Forelimb muscle (tissue), 1 donor: ENCODE measurements around the gene DYNC1H1. TPM values are rescaled to one million over a fixed set of nuclear protein-coding genes. Genes with fewer than 3 reads are reported as not detected.

Experiments
- DNase-seq: peaks from one replicate; pipeline ENCODE4 v3.0.0-alpha.2; 2013; ENCODE audit warnings: low read depth
- polyA plus RNA-seq: library from polyadenylated mRNA; unstranded; fragments of 120-200 nt; gene quantifications from one replicate; pipeline ENCODE4 v1.2.1, GENCODE V29; 2013; ENCODE audit not compliant: insufficient read length

Gene DYNC1H1
- polyA plus RNA-seq, 1 donor, result 229 TPM

DNA sequence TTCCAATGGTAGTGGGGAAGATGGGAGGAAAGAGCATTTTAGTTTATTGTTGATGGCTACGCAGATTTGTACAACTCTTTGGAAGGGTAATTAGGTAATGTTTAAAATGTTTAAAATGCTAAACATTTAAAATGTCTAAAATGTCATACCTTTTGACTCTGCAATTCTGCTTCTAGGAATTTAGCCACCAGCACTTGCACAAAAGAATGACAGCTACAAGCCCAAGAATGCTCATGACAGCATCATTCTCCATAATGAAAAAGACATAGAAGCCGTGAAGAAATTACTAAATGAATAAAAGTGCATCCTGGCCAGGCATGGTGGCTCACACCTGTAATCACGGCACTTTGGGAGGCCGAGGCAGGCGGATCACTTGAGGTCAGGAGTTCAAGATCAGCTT is 19.9 kb upstream of the DYNC1H1 start:
- no peak for DNase-seq

DNA sequence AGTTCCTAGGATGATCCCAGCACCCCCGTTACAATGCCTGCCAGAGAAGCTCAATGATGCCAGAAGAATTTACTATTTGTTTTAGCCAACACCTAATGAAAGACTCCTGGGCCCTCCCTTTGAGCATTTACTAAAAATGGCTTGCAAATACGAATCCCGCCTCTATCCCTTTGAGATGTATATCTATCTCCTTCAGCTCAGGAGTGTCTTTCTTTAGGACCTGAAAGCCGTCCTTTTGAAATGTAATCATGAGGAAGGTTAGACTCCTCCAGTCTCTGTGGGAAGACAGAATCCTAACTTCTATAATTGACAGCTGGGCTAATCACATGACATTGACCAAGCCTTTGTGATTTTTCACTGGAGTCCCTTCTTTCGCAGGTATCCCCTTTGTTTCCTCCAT is 19.2 kb upstream of the DYNC1H1 start:
- no peak for DNase-seq

DNA sequence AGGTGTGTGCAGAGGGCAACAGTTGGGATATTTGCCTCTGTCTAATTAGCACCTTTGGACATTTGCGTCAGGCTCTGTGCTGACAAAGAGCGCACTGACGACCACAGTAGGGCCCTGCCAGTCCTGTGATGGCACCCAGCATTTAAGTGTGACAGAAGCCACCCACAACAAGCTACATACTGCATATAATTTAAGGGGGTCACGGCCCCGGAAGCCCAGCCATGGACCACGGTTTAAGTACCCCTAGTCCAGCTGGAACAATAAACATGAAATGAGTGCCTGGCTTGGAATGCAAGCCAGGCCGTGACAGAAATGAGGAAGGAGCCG is 16.8 kb upstream of the DYNC1H1 start:
- DNase-seq, result no peak

DNA sequence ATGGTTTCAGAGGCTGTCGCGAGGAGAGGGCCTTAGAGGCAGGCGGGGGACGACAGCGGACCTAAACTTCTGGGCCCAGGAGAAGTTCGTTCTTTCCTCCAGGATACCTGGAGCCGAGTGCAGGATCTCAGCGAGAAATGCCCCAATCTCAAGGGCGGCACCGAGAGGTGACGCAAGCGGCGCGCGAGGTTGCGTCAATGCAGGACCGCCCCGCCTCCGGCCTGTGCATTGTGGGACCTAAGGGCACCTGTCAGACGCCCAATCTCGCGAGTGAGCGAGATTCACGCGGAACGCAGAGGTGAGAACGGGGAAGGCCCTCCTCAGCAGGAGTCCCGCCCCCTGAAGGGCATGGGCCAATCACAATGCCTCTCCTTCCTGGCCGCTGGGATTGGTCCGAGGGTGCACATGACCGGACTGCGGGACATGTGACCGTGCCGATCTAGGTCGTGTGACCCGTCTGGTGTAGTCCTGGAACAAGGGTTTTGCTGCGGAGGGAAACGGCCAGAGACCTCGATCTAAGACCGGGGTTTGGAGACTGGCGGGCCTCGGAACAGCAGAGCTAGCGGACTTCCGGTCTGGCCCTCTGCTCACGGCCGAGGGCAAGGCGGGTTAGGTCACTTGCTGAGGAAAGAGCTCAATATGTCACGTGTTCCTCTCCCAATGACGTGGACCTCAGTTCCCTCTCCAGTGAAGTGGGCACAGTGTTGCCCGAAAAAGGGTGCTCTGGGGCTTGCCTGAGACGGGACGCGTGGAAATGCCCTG is 16.3 kb upstream of the DYNC1H1 start:
- DNase-seq, result peak; percentile 100

DNA sequence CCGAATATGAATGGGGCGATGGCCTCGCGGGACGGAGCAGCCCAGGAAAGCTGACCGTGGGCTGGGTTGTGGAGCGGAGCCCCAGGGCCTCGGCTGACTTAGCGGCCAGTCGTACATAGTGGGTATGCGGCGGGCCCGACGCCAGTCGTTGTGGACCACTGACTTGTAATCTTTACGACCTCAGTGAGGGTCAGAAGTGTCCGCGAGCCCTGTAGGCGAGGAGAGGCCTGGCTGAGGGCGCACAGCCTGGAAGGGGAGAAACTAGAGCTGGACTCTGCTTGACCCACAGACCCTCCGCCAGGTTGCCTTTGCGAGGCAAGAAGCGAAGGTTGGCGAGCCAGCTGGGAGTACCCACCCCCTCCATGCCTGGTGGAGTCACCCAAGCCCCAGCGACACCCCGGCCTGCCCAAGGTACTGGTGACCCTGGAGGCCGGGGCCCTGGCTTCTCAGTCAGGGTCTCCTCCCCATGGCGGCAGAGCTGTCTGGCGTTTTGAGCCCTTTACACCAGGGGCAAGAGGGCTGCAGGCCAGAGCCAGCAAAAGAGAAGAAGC is 15.6 kb upstream of the DYNC1H1 start:
- no peak for DNase-seq

DNA sequence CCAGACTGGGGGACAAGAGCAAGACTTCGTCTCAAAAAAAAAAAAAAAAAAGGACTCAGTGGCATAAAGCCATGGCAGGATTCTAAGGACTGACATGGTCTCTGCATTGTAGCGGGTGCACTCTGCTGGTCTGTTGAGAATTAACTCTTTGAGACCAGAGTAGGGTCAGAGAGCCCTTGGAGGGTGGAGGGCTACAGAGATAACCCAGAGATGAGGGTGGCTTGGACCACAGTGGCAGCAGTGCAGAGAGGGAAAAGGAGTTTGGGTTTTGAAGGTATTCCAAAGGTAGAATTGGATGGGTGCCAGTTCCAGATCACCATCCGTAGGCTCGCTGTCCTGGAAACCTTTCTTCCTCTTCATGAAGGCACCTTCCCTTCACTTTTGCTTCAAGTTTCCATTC is 14.3 kb upstream of the DYNC1H1 start:
- DNase-seq, result no peak

DNA sequence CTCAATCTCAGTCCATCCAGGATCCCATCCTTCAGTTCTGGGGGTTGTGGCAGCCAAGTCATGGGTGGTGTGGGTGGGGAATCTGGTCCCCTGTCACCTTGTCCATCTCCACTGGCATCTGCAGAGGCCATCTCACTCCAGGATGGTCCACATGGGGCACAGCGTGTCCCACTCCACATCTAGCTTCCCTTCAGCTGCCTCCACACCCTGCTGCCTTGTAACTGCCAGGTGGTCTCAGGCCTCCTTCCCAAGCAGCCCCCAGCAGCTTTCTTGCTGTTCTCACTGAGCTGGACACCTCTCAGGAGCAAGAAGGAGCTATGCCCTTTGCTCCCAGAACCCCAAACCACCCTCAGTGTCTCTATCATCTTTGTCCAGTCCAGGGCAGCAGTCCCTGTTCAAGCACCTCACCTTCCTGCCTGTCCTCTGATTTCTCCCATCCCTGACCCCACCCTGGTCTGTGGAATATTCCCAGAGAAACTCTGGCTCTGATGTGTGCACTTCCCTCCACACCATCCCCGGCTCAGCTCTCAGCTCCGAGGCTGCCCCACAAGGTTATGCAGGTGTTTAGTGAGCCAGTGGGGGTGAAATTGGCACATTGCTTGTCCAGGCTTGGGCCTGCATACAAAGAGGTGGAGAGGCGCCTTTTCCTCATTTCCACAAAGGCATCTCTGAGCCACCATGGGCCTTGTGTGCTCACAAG is 13.7 kb upstream of the DYNC1H1 start:
- no peak for DNase-seq

DNA sequence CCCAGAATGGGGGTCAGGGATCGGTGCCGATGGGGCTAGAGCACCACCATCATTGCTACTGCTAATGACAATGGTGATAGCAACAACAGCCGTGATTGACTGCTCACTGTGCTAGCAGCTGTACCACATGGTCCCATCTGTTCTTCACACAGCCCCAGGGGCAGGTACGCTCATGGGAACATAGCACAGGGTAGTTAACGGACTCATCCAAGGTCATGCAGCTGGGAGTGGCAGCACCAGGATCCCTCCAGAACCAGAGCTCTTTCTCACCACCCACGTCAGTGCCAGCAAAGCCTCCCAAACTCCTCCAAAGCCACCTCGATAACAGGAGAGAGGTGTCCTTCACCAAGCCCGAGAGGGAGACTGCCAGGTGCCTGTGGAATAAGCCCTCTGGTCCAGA is 11.2 kb upstream of the DYNC1H1 start:
- no peak for DNase-seq

DNA sequence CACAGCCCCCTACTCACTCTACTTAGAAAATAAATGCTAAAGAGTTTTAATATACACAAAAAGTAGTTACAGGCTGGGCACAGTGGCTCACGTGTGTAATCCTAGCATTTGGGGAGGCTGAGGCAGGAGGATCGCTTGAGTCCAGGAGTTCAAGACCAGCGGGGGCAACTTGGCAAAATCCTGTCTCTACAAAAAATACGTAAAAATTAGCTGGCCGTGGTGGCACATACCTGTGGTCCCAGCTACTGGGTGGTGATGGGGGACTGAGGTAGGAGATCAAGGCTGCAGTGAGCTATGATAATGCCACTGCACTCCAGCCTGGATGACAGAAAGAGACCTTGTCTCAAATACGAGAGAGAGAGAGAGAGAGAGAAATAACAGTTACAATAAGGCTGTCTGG is 9.9 kb upstream of the DYNC1H1 start:
- DNase-seq, result no peak

DNA sequence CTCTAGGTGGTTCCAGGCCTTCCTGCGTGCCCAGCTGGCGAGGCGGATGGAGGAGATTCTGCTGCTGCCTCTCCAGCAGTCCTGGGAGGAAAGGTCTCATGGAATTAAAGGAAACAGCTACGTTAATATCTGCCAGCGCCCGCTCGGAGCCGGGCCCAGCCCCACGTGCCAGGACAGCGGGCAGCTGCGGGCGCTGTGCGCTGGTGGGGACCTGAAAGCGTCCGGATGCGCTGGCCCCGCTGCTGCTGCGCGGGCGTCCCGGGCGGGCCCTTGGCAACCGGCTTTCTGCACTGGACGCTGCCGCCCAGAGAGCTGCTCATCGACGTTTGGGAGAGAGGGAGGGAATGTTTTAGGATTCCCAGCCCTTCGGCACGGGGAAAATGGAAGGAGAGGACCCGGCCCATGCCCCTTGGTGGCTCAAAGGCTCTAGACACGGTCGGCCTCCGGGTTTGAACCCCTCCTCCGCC is 8.6 kb upstream of the DYNC1H1 start:
- no peak for DNase-seq

DNA sequence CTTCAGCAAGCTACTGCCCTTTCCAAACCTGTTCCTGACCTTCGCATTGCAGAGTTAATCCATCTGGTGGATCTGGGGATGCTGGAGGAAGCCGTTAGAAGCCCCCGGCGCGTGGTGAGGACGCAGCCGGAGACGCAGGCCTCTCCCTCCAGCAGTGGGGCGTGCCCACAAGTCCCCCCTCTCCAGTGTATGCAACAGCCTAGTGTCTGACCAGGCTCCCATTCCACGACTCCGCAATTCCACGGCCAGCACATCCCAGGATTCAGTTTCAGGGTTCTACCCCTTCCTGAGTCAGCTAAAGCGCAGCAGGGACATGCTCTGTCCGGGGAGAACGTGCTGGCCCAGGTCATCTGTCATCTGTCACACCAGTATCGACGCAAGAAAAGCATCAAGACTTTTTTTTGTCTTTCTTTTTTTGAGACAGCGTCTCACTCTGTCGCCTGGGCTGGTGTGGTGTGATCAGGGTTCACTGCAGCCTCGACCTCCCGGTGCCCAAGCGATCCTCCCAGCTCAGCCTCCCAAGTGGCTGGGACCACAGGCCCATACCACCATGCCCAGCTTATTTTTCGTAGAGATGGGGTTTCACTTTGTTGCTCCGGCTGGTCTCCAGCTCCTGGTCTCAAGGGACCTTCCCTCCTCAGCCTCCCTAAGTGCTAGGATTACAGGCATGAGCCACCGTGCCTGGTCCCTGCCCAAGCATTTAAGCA is 8.0 kb upstream of the DYNC1H1 start:
- DNase-seq, result no peak

DNA sequence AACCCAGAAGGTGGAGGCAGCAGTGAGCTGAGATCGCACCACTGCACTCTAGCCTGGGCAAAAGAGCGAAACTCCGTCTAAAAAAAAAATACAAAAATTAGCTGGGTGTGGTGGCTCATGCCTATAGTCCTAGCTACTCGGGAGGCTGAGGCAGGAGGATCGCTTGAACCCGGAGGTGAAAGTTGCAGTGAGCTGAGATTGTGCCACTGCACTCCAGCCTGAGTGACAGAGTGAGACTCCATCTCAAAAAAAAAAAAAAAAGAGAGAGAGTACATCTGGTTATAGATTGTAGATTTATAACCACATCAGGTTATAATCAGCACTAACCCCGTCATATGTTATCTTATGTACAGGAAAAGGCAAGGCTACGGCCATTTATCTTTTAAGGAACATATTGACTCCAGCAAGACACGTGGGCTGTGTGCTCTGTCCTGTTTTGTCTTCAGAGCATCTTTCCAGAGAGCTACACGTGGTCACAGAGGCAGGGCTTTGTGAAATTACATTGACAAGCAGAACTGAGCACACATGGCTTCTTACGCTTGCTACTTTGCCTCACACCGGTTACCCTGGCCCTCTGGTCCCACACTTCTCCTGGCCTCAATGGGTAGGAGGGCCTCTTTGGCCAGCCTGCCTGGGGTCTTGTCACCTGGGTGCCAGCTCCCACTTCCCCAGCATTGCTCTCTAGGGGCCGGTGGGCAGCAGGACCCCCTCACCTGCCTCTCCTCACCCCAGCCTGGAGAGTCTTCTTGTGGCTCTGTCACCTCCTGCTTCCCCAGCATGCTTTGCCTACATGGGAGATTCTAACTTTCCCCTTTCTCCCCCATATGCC is 6.8 kb upstream of the DYNC1H1 start:
- DNase-seq, result no peak

DNA sequence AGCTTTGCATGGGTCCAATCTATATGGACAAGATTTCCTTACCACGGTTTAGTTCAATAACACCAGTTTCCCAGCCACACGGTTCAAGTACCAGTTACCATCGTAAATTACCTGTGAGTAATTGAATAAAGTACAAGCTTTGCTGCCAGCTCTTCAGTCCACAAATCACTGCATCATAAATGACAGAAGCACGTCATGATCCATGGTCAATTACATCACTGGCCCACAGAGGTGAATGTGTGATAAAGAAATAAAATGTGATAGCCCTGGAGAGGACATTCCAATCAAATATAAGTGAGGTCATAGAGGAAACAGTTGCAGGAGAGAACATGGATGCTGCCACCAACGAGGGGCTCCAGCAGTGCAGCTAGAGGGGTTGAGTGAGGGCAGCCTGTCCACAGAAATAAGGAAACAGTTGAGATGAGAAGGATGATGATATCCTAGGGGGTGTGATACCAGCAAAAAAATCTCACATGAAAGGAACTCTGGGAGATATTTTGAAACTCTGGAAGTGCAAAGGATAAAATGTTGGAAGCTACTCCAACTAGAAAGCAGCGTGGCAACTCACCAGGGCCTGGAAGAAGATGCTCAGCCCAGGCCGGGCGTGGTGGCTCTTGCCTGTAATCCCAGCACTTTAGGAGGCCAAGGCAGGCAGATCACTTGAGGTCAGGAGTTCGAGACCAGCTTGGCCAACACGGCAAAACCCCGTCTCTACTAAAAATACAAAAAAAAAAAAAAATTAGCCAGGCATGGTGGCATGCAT is 5.8 kb upstream of the DYNC1H1 start:
- no peak for DNase-seq

DNA sequence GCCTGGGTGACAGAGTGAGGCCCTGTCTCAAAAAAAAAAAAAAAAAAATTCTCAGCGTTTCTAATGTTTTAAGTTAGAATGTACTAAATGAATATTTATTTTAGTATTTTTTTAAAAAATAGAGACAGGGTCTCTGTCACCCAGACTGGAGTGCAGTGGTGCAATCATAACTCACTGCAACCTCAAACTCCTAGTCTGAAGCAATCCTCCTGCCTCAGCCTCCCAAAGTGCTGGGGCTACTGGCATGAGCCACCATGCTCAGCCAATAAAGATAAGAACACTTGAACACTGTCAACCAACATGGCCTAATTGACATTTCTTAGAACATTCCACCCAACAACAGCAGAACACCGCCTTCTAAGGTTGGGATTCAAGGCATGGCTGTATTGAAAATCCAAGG is 5.1 kb upstream of the DYNC1H1 start:
- DNase-seq, result no peak

DNA sequence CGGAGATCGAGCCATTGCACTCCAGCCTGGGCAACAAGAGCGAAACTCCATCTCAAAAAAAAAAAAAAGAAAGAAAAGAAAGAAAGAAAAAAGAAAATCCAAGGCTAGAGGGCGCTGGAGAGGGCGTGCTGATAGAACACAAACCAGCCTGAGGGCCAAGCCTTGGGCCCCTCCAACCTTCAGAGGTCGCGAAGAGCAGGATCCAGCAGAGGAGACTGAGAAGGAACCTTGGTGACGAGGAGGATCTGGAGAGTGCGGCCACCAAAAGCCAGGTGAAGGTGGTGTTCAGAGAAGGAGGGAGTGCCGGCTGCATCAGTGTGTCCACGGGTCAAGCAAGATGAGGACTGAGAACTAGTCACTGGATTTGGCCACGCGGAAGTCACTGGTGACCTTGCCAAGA is 4.1 kb upstream of the DYNC1H1 start:
- DNase-seq, result no peak

DNA sequence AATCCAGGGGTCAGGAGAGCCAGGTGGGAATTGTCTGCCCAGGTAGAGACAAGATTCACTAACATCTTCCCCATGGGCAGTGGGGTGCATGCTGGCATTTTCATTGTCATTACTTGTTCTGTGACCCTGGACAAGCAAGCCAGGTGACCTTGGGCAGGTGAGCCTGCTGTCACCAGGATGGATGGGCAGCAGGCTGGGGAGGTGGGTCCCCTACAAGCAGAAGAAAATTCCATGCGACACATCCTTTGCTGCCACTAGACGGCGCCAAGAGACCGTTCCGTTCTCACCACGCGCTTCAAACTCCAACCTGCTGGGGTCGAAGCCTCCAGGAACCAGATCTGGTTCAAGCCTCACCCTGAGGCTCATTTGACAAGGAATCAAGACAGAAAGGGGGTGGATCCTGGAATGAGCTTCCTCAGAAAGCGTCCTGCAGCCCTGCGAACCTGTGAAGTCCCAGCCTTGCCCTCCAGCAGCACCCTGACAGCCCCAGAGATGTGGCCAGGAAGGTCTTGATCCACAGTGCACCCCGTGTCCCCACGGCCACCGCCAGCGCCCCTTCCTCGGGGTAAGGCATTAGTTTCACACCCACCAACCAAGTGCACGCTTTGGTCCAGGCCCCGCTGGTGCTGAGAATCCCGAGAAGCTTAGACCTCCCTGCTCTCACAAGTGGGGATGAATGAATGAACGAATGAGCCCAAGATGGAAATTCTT is 3.2 kb upstream of the DYNC1H1 start:
- no peak for DNase-seq

DNA sequence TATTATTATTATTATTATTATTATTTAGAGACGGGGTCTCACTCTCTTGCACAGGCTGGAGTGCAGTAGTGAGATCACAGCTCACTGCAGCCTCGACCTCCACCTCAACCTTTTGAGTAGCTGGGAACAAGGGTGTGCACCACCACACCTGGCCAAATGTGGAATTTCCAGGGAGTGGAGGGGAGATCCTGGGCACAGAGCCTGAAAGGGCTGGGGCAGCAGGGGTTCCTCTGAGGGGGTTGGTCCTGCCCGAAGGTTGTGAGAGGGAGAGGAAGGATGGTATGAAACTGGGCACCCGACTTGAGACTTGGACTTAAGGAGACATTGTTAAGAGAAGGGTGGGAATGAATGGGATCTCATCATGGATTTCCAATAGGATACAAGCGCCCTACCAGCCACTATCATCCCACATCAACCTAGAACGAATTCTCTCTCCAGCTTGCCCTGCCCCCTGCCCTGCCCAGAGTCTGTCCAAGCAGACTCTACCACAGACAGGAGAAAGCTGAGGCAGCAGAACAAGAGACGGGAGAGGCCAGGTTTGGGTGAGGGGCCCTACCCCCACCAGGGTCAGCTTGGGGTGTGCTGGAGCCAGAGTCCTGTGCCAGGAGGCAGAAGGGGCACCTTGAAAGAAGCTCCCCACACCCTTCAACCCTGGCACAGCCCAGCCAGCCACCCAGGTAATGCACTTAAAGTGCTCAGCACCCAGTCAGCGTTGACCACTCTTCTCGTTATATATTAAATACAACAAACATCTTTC is 2.4 kb upstream of the DYNC1H1 start:
- no peak for DNase-seq

DNA sequence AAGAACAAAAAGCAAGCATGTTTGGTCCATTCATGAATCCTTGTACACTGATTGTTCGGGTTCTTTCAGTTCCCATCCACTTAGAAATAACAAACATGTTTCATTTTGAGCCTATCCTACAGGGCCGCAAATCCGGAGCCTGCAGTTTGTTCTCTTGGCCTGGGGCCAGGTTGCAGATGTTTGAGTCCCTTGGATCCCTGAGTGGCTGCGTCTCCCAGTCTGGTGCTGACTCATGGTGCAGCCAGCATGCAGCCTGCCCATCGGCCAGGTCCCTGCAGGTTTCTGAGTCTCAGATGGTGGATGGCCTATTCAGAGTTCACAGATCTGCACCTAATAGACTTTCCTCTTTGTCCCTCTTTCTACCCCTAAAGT is 1.9 kb upstream of the DYNC1H1 start:
- DNase-seq, result no peak

DNA sequence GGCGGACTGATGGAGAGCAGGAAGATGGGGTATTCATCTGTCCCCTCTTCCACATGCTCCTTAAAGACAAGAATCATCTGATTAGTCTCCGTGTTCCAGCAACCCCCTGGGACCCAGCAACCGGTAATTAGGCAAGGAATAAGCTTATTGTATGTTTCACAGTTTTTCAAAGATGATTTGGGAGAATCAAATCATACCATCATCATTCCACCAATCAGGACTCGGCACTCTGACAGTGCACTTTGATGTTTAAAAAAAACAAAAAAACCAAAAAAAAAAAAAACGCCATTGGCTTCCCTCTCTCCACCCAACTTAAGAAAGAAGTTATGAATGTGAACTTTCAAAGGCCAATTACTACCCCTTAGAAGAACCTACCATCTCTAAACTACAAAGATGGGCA is 1.3 kb upstream of the DYNC1H1 start:
- no peak for DNase-seq
